Measurements from ENCODE around the gene ARHGAP28.

DNA sequence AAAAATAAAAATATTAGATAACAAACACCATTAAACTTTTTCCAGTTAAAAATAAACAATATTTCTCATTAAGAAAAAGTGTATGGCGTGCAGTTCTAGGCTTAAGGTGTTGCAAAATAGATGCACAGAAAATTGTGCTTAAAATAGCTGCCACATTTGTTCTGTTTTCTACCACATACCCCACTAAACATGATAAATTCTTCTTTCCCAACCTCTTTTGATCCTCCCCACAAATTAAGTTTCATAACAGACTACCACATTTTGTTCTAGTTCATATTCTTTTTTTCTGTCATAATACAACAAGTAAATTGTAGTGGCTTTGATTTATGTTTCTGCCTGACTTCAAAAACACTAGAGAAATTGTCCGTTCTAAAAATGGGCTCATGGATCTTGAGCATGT is 64.5 kb downstream of the ARHGAP28 start:
- TF ChIP-seq CTCF (IDR thresholded peaks at IDR 0.05), result no peak
- no peak for TF ChIP-seq POLR2A (IDR thresholded peaks at IDR 0.05)

Data from vagina (tissue), 2 donors.